ENCODE measurements around the gene LRP11. TPM values are rescaled to one million over a fixed set of nuclear protein-coding genes. Genes with fewer than 3 reads are reported as not detected.
A peak's percentile ranks its signal among the peaks of the same experiment; 100 is the strongest.
"Not testable (repeated sequence)": the region's sequence is repeated elsewhere in the genome, so short reads cannot be mapped to it uniquely, and the experiment has no call there.

LRP11 gene
- total and polyA plus RNA-seq, 2 experiments from 2014 or later, result 33.6 to 35.4 TPM

GRCh38 chr6:149862922-149863697 is 1.0 kb downstream of the LRP11 start:
- H4K20me1 ChIP-seq (ENCODE audit: insufficient read depth, poor library complexity, severe bottlenecking), result no peaks in the 10 kb centered on the region
- H3K36me3 ChIP-seq (replicated peaks; ENCODE audit: insufficient read depth, low read depth), result no peaks in the 10 kb centered on the region
- H2AFZ ChIP-seq, result peak overlapping the region; percentile 85
- H3K9me2 ChIP-seq (replicated peaks; ENCODE audit: insufficient read depth), result no peaks in the 10 kb centered on the region
- TF ChIP-seq CTCF (IDR thresholded peaks at IDR 0.05; ENCODE audit: poor library complexity), result no peak
- TF ChIP-seq EZH2phosphoT487 (IDR thresholded peaks at IDR 0.05; ENCODE audit: low read depth, severe bottlenecking, unreplicated experiment), result no peak
- TF ChIP-seq EZH2 (IDR thresholded peaks at IDR 0.05; ENCODE audit: borderline replicate concordance), result no peak
- peak; percentile 86 for DNase-seq (ENCODE audit: low spot score)
- 2% methylated on average over 54 of the region's 69 CpGs for WGBS (ENCODE audit: low lambda C conversion rate, missing lambda C conversion rate)
- H3K27me3 ChIP-seq, result no peaks in the 10 kb centered on the region
- peaks cover 25% of the 10 kb centered on the region for H3K4me1 ChIP-seq (ENCODE audit: insufficient read depth)
- H3K9me3 ChIP-seq (ENCODE audit: low read depth), result no peaks in the 10 kb centered on the region
- peak overlapping the region; percentile 94 for H3K27ac ChIP-seq
- peak overlapping the region; percentile 96 for H3K4me2 ChIP-seq
- H3K79me2 ChIP-seq, result peaks cover 40% of the 10 kb centered on the region
- H3K4me3 ChIP-seq, result peak overlapping the region; percentile 49

GRCh38 chr6:149862424-149862738 is 1.8 kb downstream of the LRP11 start:
- peaks cover 25% of the 10 kb centered on the region for H3K4me1 ChIP-seq (ENCODE audit: insufficient read depth)
- not testable (repeated sequence) for H3K9me3 ChIP-seq (ENCODE audit: low read depth); H3K9me2 ChIP-seq (replicated peaks; ENCODE audit: insufficient read depth); H3K36me3 ChIP-seq (replicated peaks; ENCODE audit: insufficient read depth, low read depth); H2AFZ ChIP-seq; DNase-seq (ENCODE audit: low spot score); H4K20me1 ChIP-seq (ENCODE audit: insufficient read depth, poor library complexity, severe bottlenecking); H3K27me3 ChIP-seq; H3K4me3 ChIP-seq
- WGBS (ENCODE audit: low lambda C conversion rate, missing lambda C conversion rate), result 92% methylated on average over 7 of the region's 12 CpGs
- H3K27ac ChIP-seq, result peak overlapping the region; percentile 94
- H3K4me2 ChIP-seq, result peak overlapping the region; percentile 96
- peaks cover 45% of the 10 kb centered on the region for H3K79me2 ChIP-seq

- no peaks in the 10 kb centered on the region for H3K9me3 ChIP-seq (ENCODE audit: low read depth)
- TF ChIP-seq CTCF (IDR thresholded peaks at IDR 0.05; ENCODE audit: poor library complexity) (no peak), EZH2phosphoT487 (IDR thresholded peaks at IDR 0.05; ENCODE audit: low read depth, severe bottlenecking, unreplicated experiment) (no peak), EZH2 (IDR thresholded peaks at IDR 0.05; ENCODE audit: borderline replicate concordance) (no peak)
- WGBS (ENCODE audit: low lambda C conversion rate, missing lambda C conversion rate), result 80% methylated on average over 14 of the region's 14 CpGs
- no peaks in the 10 kb centered on the region for H3K36me3 ChIP-seq (replicated peaks; ENCODE audit: insufficient read depth, low read depth)
- no peaks in the 10 kb centered on the region for H3K27me3 ChIP-seq
- peaks cover 51% of the 10 kb centered on the region for H3K79me2 ChIP-seq
- H3K4me3 ChIP-seq, result no peak overlapping the region
- peaks cover 25% of the 10 kb centered on the region for H3K4me1 ChIP-seq (ENCODE audit: insufficient read depth)
- H3K4me2 ChIP-seq, result peak overlapping the region; percentile 96
- no peak overlapping the region for H3K27ac ChIP-seq
- H3K9me2 ChIP-seq (replicated peaks; ENCODE audit: insufficient read depth), result no peaks in the 10 kb centered on the region
- no peaks in the 10 kb centered on the region for H4K20me1 ChIP-seq (ENCODE audit: insufficient read depth, poor library complexity, severe bottlenecking)
- no peak for DNase-seq (ENCODE audit: low spot score)
- no peak overlapping the region for H2AFZ ChIP-seq
Measured at GRCh38 chr6:149861603-149862423, 2.3 kb downstream of the LRP11 start.

All from hepatocyte (in vitro differentiated cells).